AG20443 (cell line): ENCODE data around the gene WBP1L.

Experiments used
- DNase-seq: peaks from one replicate; pipeline ENCODE4 v3.0.0; 2012; ENCODE audit warnings: low spot score, mixed read lengths

WBP1L gene

DNA sequence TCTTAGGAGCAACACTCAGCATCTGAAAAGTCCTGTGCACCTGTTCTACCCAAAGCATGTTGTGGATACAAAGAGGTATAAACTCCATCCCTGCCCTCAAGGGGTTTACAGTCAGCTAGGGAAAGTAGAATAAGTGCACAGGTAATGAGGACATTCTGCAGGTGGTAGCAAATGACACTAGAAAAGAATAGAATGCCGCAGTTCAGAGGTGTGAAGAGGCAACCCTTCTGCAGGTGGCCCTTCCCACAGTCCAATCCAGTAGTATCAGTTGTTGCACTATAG lies 36.7 kb downstream of the WBP1L start:
- no peak for DNase-seq

DNA sequence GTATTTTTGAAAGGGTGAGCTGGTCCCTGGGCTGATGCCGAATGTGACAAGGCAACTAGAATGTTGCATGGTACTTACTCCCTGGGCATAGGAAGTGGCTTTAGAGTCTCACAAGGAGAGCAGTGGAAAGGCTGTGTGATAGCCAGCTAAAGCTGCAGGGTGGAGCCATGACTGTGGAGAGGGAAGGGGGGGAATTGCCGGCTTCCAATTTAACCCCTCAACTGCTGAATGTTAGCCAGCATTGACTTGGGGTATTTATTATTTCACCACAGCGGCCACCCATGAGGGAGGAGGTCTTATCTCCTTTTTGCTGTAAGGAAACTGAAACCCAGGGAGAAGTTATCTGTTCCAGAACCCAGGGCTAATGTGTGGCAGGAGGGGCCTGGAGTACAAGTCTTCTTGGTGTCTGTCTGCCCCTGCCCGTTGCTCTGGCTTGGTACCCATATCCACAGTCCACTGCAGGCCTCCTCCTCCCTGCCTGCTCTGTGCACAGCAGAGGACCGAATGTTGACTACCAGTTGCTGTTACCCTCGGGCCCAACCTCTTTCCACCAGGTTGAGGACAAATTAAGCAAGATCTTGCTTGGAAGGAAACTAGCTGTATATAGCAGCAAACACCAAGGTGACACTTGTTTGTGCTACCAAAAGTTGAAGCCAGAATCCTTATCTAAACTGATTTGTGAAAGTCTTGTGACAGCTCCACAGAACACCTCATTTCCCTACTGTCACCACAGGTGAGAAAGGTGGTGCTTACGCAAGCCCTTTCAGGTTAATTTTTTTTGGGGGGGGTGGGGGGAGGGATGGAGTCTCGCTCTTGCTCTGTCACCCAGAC lies 37.6 kb downstream of the WBP1L start:
- no peak for DNase-seq

DNA sequence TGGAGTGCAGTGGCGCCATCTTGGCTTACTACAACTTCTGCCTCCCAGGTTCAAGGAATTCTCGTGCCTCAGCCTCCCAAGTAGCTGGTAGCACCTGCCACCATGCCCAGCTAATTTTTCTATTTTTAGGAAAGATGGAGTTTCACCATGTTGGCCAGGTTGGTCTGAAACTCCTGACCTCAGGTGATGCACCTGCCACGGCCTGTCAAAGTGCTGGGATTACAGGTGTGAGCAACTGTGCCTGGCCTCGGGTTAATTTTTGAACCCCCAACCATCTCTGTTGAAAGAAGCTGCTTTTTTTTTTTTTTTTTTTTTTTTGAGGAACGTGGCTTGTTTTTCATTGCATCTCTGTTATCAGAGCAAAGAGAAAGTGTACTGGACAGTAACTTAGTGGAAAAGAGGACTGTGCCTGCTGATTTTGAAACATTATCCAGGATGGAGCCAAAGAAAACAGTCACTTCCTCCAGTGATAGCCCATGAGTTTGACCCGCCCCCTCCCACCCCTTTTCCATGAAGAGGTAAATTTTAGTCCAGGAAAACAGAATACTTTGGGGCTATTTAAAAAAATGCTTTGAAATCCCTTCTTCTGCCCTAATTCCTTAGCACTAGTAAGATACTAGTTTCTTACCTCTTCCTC lies 38.3 kb downstream of the WBP1L start:
- DNase-seq: no peak

DNA sequence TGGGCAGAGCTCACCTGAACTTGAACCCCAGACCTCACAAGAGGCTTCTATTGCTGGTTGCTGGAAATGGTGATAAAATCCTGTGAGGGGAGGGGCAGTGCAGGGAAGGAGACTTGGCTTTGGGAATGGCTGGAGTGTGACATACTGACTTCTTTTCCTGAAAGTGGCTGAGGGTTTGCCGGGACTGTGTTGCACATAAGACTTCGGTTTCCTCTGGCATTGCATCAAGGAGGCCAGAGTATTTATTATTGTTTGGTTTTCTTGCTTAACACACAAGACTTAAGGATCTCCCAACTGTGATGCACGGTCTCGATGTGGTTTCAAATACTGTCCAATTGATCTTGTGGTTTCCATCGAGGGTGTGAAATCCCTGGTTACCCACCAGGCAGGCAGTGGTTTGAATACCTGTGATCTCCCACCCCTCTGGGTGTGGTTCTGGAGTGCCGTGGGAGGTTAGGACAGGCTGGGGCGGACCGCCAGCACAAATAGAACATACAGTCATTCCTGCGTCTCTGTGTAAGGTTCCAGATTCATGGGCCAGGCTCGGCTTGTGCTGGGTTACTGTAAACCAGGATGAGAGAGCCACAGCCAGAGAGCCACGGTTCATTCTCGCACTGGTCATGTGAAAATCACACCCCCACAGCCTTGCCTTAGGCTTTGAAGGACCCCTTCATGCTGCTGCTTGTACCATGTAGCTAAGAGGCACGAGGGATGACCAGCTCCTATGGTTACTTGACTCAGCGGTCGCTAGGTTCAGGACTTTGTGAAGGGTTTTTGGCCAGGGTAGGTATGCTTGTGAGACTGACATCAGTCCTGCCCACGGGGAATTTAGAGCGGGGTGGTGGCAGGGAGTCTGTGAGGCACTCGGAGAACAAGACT lies 39.2 kb downstream of the WBP1L start:
- peak; percentile 78 for DNase-seq

DNA sequence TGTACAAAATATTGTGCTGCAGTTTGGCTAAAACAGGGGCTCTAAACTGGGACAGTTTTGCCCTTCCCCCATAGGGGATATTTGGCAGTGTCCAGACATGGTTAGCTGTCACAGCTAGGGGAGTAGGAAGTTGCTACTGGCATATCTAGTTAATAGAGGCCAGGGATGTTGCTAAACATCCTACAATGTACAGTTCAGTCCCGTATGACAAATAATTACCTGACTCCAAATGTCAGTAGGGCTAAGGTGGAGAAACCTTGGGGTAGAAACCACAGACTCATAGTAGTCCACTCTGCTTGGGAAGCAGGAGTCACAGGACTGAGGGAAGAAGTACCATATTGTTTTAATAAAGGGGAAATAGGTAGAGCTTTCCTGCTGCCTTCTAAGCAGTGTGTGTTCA lies 39.8 kb downstream of the WBP1L start:
- no peak for DNase-seq

DNA sequence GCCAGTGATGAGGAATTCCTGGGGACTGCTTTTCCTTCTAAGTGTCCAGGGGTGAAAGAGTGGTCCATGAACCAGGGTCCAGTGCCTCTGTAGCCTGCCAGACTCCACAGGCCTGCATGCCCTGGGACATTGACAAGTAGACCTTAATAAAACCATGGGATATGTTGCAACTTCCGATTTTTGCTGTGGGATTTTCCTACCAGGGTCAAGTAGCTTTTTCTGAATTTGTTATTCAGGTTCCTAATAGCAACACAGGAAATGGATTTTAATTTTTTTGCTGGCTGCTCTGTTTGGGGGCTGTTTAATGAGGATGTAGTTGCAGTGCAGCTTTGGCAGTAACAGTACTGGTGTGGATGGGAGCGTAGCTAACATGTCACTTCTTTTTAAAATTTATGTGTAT lies 42.1 kb downstream of the WBP1L start:
- no peak for DNase-seq

DNA sequence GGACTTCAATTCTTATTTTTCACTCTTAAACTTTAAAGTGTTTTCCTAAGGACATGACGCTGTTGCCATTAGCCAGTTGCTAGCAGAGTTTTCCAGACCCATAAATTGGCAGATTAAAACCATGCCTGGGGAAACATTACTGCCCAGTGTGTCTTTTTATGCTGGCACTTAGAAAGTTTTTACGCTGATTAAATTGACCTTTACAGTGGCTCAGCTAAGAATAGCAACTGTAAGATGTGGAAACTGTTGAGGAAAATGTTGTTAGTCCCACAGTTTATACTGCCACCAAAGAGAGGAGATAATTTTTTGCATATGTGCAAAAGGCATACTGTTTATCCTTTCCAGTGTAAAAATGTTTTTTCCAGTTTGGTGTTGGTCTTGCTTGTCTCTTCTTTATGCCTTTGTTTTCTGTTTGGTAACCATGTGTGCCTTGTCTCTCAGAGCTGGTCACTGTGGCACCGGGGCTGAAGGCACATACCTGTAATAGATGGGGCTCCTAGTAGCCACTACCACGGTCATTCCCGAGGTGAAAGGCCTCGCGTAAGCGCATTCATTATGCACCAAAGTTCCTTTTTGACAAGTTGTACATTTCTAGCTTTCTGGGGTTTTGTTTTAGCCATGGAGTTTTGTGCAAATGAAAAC lies 48.1 kb downstream of the WBP1L start:
- DNase-seq: no peak

DNA sequence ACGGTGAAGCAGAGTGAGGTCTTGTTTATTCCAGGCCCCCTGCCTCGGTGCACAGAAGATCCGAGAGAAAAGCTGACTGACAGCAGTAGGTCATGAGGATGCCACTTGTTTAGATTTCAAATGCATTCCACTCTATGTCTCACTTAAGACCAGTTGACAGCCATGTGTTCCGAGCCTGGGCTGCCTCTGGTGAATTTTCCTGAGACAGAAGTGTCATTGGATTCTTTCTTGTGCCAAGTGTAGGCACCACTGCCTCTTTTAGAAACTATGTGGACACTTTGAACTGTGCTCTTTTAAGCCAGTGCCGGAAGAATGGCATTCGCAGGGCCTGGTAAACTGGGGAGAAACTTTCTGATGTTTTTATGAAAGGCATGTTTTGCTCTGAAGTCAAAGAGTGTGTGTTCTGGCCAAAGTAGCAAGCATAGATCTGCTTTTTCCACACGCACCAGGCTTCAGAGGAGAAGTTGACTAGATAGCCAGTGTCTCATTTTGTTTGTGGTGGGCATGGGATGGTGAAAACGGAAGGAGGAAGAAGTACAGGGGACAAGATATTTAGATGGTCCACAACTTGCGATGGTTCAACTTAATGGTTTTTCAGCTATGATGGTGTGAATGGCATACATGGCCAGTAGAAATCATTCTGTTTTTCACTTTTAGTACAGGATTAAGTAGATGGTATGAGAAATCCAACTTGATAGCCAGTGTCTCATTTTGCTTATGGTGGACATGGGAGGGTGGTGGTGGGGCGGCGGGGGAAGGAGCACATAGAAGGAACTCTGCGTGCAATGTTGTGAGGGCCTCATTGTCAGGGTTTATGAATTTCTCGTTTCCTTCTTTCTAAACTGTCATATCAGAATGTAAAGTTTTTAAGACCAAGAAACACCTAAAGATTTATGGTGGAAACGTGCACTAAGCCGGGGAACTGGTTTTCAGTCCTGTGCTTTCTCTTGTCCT lies 52.0 kb downstream of the WBP1L start:
- no peak for DNase-seq

DNA sequence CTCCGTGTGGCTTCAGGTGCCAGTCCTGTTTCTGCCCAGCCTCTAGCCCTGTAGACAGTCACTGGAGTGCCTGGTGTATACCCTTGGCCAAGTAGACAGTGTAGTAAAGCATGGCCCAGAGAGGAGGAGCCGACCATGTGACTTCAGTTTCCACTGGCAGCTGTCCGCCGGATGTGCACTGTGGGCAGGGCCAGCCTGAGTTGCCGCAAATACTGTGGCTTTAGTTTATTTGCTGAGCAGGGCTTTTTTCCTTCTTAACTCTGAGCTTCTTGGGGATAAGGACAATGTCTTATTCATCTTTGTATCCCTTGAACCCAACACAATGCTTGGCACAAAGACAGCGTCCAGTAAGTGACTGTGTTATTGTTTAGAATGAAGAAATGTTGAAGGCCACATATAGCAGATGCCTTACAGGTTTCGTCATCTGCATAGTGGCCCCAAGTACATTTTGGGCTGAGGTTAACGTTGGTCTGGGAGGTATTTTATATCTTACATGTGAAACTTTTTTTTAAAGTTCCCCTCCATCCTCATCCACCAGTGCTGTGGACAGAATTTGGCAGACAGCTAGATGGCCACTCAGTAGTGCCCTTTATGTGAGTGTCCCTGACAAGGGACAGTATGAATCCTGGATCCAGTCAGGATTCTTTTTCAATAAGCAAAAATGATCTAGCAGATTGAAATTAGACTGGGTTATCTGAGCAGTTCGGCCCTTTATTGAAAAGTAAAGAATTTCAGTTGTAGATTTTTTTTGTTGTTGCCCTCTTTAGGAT lies 52.8 kb downstream of the WBP1L start:
- peak; percentile 81 for DNase-seq

DNA sequence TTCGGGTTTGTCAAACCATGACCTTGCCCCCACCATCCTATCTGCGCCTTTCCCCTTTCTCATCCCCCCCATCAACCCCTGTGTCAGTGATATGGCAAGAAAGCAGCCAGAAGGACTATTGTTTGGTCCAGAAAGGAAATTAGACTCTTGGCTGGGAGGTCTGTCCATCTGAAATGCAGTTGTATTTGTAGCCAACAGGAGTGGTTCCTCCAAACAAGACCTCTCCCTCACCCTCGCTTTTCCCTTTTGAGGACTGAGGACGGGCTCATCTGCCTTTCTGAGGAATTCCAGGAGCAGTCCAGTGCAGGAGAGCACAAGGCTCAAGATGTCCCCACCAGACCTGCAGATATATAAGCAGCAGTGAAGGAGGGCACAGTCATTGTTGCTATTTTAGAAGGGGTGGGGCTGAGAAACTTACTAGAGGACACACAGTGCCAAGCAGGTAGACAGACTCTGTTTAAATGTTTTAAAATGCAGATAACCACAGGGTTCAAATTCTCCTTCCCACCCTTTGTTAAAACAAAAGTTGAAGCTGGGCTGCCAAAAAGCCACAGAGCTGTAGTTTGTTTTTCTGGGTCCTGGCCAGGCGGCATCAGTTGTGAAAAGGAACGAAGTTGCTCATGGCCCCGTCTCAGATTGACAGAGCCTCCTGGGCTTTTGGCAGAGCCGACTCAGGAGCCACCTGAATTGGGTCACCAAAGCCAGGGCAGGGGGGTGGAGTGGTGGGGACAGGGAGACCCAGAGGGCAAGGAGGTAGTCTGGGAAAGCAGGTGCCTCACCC lies 56.1 kb downstream of the WBP1L start:
- DNase-seq: no peak

DNA sequence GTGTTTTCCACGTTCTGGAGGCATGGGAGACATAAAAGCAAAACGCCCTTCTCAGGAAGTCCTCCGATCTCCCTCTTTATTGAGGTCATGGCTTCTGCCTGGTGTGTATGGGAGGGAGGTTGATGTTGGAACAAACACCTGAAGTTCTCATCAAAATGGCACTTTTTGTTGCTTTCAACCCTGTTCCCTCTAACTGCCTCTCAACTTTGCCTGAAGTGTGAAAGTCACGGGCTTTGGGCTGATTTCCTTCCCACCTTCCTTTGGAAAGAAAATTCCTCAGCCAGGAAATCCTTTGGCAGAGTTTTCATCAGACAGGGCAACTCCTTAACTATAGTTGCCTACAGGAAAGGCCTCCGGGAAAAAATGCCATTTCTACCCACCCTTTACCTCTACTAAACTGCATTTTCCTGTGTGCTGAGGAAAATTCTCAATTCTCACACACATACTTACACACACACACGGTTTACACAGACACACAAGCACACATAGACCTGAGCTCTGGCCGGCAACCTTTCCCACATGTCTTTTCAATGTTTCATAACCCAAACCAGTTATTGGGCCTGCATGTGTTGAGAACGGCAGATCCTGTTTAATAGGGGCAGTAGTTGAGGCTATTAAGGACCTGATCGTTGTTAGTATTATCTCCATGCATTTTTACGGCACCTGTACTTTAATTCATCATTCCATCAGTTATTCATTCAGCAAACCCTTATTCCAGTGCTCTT lies 57.0 kb downstream of the WBP1L start:
- no peak for DNase-seq

DNA sequence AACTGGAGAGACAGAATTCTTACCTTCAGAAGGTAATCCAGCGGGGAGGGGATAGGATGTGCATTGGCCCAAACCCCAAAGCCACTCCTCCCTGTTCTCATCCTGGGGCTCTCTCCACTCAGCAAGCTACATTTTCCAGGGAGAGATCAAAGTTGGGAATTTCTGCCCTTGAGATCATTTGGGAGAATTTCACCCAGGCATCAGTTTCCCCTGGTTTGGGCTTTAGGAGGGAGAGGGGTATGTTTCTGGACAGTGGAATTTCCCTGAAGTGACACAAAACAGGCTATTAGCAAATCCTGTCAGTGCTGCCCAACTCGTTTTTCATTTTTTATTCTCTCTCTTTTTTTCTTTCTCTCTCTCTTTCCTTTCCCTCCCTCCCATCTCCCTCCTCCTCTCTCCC lies 57.7 kb downstream of the WBP1L start:
- peak; percentile 17 for DNase-seq

DNA sequence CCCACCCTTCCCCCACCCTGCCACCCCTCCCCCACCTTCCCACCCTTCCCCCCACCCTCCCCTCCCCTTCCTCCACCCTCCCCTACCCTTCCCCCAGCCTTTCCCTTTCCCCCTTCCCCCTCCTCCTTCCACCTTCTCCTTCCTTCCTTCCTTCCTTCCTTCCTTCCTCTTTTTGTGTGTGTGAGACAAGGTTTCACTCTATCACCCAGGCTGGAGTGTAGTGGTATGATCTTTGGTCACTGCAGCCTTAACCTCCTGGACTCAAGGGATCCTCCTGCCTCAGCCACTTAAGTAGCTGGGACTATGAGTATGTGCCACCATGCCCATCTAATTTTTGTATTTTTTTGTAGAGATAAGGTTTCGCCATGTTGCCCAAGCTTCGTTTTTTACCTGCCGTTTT lies 58.2 kb downstream of the WBP1L start:
- no peak for DNase-seq

DNA sequence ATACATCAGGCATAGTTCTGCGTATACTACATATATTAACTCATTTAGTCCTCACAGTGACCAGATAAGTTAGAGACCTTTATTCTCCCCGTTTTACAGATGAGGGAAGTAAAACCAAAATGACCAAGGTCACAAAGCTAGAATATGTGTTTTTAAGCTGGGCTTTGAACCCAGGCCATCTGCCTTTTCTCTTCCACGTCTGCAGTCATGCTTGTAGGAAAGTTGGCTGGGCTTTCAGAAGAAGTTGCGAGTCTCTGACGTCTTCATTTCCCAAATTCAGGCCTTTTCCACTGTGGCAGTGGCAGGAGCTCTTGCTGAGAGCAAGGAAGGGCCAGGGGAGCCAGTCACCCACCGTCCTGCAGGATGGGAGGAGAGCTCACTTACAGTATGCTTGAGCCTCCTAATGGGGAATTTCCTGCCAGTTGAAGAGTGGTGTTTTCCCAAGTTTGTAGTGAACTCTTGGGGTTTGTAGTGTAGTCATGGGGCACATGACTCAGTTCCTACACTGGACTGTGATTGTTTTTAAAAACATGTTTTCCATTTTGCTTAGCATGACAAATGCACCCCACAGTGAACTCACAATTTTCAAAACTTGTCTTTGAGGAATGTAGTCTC lies 59.3 kb downstream of the WBP1L start:
- DNase-seq: peak; percentile 84

DNA sequence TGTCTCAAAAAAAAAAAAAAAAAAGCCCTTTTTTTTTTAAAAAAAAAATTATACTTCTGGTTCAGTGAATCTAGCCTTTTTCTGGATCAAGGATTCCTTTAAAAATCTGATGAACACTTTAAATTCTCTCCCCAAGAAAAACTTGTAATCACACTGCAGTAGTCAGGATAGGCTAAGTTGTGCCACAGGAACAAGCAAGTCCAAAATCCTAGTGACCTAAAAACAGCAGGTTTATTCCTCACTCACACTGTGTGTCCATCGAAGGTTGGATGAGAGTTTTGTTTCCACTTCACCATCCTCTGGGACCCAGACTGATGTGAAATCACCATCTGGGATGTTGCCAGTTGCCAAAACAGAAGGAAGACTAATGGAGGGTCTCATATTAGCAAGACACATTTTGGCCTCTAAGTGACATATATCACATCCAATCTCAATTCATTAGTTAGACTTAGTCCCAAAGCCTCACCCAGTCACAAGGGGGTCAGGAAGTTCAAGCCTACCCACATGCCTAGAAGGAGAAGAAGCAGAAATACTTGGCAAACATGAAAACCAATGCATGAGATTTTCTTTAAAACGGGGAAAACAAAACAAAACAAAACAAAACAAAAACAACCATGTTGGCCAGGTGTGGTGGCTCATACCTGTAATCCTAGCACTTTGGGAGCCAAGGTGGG lies 60.8 kb downstream of the WBP1L start:
- DNase-seq: no peak

DNA sequence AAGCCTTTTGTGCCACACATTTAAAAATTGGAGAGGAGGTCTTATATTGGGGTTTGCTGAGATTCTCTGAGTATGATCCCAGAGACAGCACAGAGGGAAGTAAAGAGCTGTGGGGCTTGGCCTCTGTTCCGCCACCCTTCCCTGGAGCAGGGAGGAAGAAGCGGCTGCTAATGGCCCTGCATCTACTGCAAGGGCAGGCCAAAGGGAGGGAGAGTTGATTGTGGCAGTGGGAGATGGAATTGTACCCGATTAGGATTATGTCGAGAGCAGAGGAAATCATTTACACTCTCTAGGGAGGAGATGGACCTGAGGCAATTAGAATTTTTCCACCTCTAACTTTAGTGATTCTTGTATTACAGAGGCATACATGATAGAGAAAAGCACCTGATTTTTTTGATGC lies 64.6 kb downstream of the WBP1L start:
- DNase-seq: no peak

DNA sequence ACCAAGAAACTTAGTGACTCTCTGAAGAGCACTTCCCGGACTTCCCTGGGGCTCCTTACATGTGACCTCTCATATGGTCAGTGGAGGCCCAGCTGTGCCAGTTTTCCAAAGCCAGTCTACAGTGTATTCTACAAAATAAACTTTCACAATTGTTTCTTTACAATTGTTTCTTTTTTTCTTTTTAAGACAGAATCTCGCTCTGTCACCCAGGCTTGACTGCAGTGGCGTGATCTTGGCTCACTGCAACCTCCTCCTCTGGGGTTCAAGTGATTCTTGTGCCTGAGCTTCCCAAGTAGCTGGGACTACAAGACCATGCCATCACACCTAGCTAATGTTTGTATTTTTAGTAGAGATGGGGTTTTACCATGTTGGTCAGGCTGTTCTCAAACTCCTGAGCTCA lies 67.6 kb downstream of the WBP1L start:
- no peak for DNase-seq

DNA sequence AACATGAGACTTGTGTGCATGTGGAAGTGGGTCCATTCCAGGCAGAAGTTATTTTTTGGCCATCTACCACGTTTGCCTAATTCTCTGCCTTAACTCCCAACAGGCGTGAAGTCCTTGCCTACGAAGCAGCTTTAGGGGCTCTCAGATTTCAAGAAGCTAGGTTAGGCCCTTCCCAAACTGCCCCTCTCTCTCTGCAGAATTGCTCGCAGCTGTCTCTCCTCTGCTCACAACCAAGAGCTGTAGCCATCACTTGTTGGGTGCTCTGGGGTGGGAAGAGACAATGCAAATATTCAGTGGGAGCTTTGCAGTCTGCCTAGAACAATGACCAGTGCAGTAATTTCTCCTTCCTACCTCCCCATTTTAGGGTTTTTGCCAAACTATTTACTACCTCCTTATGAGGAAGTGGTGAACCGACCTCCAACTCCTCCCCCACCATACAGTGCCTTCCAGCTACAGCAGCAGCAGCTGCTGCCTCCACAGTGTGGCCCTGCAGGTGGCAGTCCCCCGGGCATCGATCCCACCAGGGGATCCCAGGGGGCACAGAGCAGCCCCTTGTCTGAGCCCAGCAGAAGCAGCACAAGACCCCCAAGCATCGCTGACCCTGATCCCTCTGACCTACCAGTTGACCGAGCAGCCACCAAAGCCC lies 68.6 kb downstream of the WBP1L start:
- DNase-seq: no peak
